Liver (tissue), 9 donors: Measurements from ENCODE around the gene KIAA0930. TPM values are rescaled to one million over a fixed set of nuclear protein-coding genes. Genes with fewer than 3 reads are reported as not detected.

Source experiments
- DNase-seq: peaks from one replicate; pipeline ENCODE4 v3.0.0-alpha.2; 2017; ENCODE audit warnings: low spot score
- H3K27ac ChIP-seq, 2 donors: one replicate each; pipeline ENCODE4 v1.7.0; 2013; ENCODE audit warnings: inconsistent platforms in 2 of 2, low read length in 2 of 2, control low read depth in 1 of 2, low read depth in 1 of 2, mild to moderate bottlenecking in 1 of 2
- H3K27me3 ChIP-seq, 4 donors: one replicate each; pipeline versions ENCODE4 v1.6.1 to v1.7.0; 2013; ENCODE audit warnings: low read length in 3 of 4, inconsistent platforms in 1 of 4, mild to moderate bottlenecking in 1 of 4, moderate library complexity in 1 of 4; ENCODE audit not compliant: control insufficient read depth in 4 of 4, insufficient read depth in 4 of 4
- H3K36me3 ChIP-seq, 4 donors: one replicate each; pipeline versions ENCODE4 v1.6.1 to v1.7.0; 2013; ENCODE audit warnings: low read length in 3 of 4, mild to moderate bottlenecking in 3 of 4, low read depth in 1 of 4, moderate library complexity in 1 of 4; ENCODE audit not compliant: control insufficient read depth in 4 of 4, insufficient read depth in 3 of 4
- H3K4me1 ChIP-seq, 4 donors: one replicate each; pipeline versions ENCODE4 v1.6.1 to v1.7.0; 2013; ENCODE audit warnings: low read length in 3 of 4, mild to moderate bottlenecking in 3 of 4, moderate library complexity in 1 of 4; ENCODE audit not compliant: control insufficient read depth in 4 of 4, insufficient read depth in 4 of 4
- H3K4me3 ChIP-seq, 3 donors: one replicate each; pipeline versions ENCODE4 v1.6.1 to v1.7.0; 2013; ENCODE audit warnings: low read length in 3 of 3, control low read depth in 1 of 3, low read depth in 1 of 3, mild to moderate bottlenecking in 1 of 3
- H3K9ac ChIP-seq, 2 donors: one replicate each; pipeline ENCODE4 v1.7.0; 2013; ENCODE audit warnings: low read length in 2 of 2, mild to moderate bottlenecking in 2 of 2, moderate library complexity in 2 of 2, control low read depth in 1 of 2, low read depth in 1 of 2
- H3K9me3 ChIP-seq, 4 donors: one replicate each; pipeline versions ENCODE4 v1.6.1 to v1.7.0; 2013; ENCODE audit warnings: low read length in 3 of 4; ENCODE audit not compliant: control insufficient read depth in 4 of 4
- ATF3 ChIP-seq: IDR thresholded peaks from 2 replicates; pipeline ENCODE4 v1.6.1; 2016; ENCODE audit warnings: antibody characterized with exemption
- CTCF ChIP-seq: fragments of 150-350 bp; IDR thresholded peaks from 2 replicates; pipeline ENCODE4 v1.5.1; 2017; ENCODE audit warnings: improper control_type of control experiment, low read depth, low read length; ENCODE audit not compliant: missing input control
- EGR1 ChIP-seq, 2 donors: IDR thresholded peaks; 2 replicates each; pipeline ENCODE4 v1.6.1; 2016 to 2018; ENCODE audit warnings: antibody characterized with exemption in 2 of 2, low read depth in 2 of 2
- FOXA1 ChIP-seq: IDR thresholded peaks from 2 replicates; pipeline ENCODE4 v1.6.1; 2016; ENCODE audit warnings: antibody characterized with exemption
- FOXA2 ChIP-seq: IDR thresholded peaks from 2 replicates; pipeline ENCODE4 v1.6.1; 2016; ENCODE audit warnings: antibody characterized with exemption
- GABPA ChIP-seq, 2 donors: IDR thresholded peaks in 1 of 2; conservative IDR thresholded peaks in 1 of 2; 2 replicates each; pipeline ENCODE4 v1.6.1; 2016; ENCODE audit warnings: antibody characterized with exemption in 2 of 2, mild to moderate bottlenecking in 1 of 2, moderate library complexity in 1 of 2
- HNF4A ChIP-seq, 2 donors: conservative IDR thresholded peaks; 2 replicates each; pipeline ENCODE4 v1.6.1; 2016; ENCODE audit warnings: antibody characterized with exemption in 2 of 2, mild to moderate bottlenecking in 2 of 2
- HNF4G ChIP-seq: IDR thresholded peaks from 2 replicates; pipeline ENCODE4 v1.6.1; 2016; ENCODE audit warnings: antibody characterized with exemption
- JUND ChIP-seq, 2 donors: IDR thresholded peaks; 2 replicates each; pipeline ENCODE4 v1.6.1; 2016; ENCODE audit warnings: antibody characterized with exemption in 2 of 2
- MAX ChIP-seq: IDR thresholded peaks from 2 replicates; pipeline ENCODE4 v1.6.1; 2016; ENCODE audit warnings: antibody characterized with exemption
- NR2F2 ChIP-seq: IDR thresholded peaks from 2 replicates; pipeline ENCODE4 v1.6.1; 2016; ENCODE audit warnings: antibody characterized with exemption
- RAD21 ChIP-seq, 2 donors: IDR thresholded peaks; 2 replicates each; pipeline ENCODE4 v1.6.1; 2016; ENCODE audit warnings: antibody characterized with exemption in 2 of 2, mild to moderate bottlenecking in 2 of 2
- REST ChIP-seq: IDR thresholded peaks from 2 replicates; pipeline ENCODE4 v1.6.1; 2016; ENCODE audit warnings: antibody characterized with exemption, mild to moderate bottlenecking
- RXRA ChIP-seq, 2 donors: IDR thresholded peaks; 2 replicates each; pipeline ENCODE4 v1.6.1; 2017 to 2018; ENCODE audit warnings: antibody characterized with exemption in 2 of 2, mild to moderate bottlenecking in 1 of 2
- SP1 ChIP-seq: IDR thresholded peaks from 2 replicates; pipeline ENCODE4 v1.6.1; 2018; ENCODE audit warnings: antibody characterized with exemption, mild to moderate bottlenecking
- TAF1 ChIP-seq: conservative IDR thresholded peaks from 2 replicates; pipeline ENCODE4 v1.6.1; 2016; ENCODE audit warnings: antibody characterized with exemption, mild to moderate bottlenecking
- YY1 ChIP-seq: IDR thresholded peaks from 2 replicates; pipeline ENCODE4 v1.6.1; 2016; ENCODE audit warnings: antibody characterized with exemption, mild to moderate bottlenecking
- ZBTB33 ChIP-seq: IDR thresholded peaks from 2 replicates; pipeline ENCODE4 v1.6.1; 2016; ENCODE audit warnings: antibody characterized with exemption
- WGBS: extraction: QIAGEN DNeasy Blood & Tissue Kit; methylation state at CpG from one replicate; pipeline ENCODE4 v1.1.7; 2013; 5-methylcytosine and 5-hydroxymethylcytosine counted together
- polyA plus RNA-seq, 2 donors: library from polyadenylated mRNA; stranded (reverse) in 1 of 2; unstranded in 1 of 2; fragments of 200-250 nt in 1 of 2; fragments of >200 nt in 1 of 2; fragmentation: Nextera tagmentation in 1 of 2; extraction: Ambion mirVana in 1 of 2; gene quantifications; one replicate each; pipeline versions ENCODE4 v1.2.1 to v1.2.3, GENCODE V29; 2013 to 2015
- total RNA-seq, 2 donors: library from RNA; depleted of rRNA; stranded (reverse); fragments of >200 nt; gene quantifications; one replicate each; pipeline ENCODE4 v1.2.3, GENCODE V29; 2014
- donor health status: healthy.
- donor health status: healthy.
- donor health status: healthy.
- donor health status: healthy.
- donor health status: healthy.

KIAA0930 gene
- total and polyA plus RNA-seq, 4 donors, result 6.1 to 30.0 (median 17.6) TPM

- peak overlapping the region; percentile 33 to 61 for H3K9ac ChIP-seq
- H3K9me3 ChIP-seq, result no peaks in the 10 kb centered on the region
- peak; percentile 78 for DNase-seq
- H3K36me3 ChIP-seq, result peaks cover 4 to 10% (median 7%) of the 10 kb centered on the region in 4 donors
- peak overlapping the region; percentile 72 to 95 for H3K27ac ChIP-seq
- TF ChIP-seq MAX (no peak), JUND (IDR thresholded peaks at IDR 0.05) (no peak), FOXA1 (no peak), NR2F2 (no peak), FOXA2 (no peak), HNF4A (conservative IDR thresholded peaks at IDR 0.05) (no peak), GABPA (IDR thresholded peaks at IDR 0.05 in 1 of 2, conservative IDR thresholded peaks at IDR 0.05 in 1 of 2) (no peak), SP1 (no peak), ZBTB33 (no peak), ATF3 (no peak), RXRA (IDR thresholded peaks at IDR 0.05) (no peak), CTCF (no peak), EGR1 (IDR thresholded peaks at IDR 0.05; ENCODE audit: low read depth in 2 of 2) (no peak), YY1 (no peak), RAD21 (IDR thresholded peaks at IDR 0.05) (no peak), TAF1 (no peak), HNF4G (no peak), REST (no peak)
- H3K4me3 ChIP-seq, result peak overlapping the region; percentile 71 to 97 (median 76)
- H3K4me1 ChIP-seq, result peaks cover 7 to 14% (median 11%) of the 10 kb centered on the region in 4 donors
- no peaks in the 10 kb centered on the region for H3K27me3 ChIP-seq
- under 1% methylated on average over 59 of the region's 59 CpGs for WGBS
These were observed 76.2 kb downstream of the KIAA0930 start for GRCh38 chr22:45164270-45165088.
